GM12878 (cell line): ENCODE results near the gene ADGRE2. TPM values are rescaled to one million over a fixed set of nuclear protein-coding genes. Genes with fewer than 3 reads are reported as not detected.

Experiments used
- ATAC-seq: fragments of 200-7000 bp; cut with Tn5 transposase; 3 replicates; pipeline ENCODE4 v1.9.1; 2020; ENCODE audit warnings: mild to moderate bottlenecking, moderate library complexity
- BruUV-seq: library from RNA; stranded (reverse); fragments of 400-500 nt; replicated peaks from 2 replicates; lab custom pipeline; 2021; lab: Mats Ljungman, UMichigan
- CTCF ChIA-PET: fragments of 300-600 bp; sonication (Branson Sonifier 250); formaldehyde crosslinking; extraction: SDS; loops from one replicate; lab custom pipeline; 2021; ENCODE audit warnings: inconsistent platforms; lab: Yijun Ruan, JAX
- POLR2A ChIA-PET: fragments of 350-600 bp; formaldehyde crosslinking; extraction: SDS; loops from one replicate; lab custom pipeline; 2021; ENCODE audit warnings: inconsistent platforms; lab: Charles Lee
- RAD21 ChIA-PET: fragments of 300-600 bp; sonication (Branson Sonifier 250); formaldehyde crosslinking; loops from one replicate; lab custom pipeline; 2023; ENCODE audit warnings: antibody characterized with exemption; ENCODE audit not compliant: unreplicated experiment; lab: Charles Lee
- SMC1A ChIA-PET: fragments of 300-600 bp; sonication (Branson Sonifier 250); formaldehyde crosslinking; loops from one replicate; lab custom pipeline; 2023; ENCODE audit not compliant: unreplicated experiment, uncharacterized antibody; lab: Charles Lee
- DNase-seq: peaks from one replicate; pipeline ENCODE4 v3.0.0-alpha.2; 2011; ENCODE audit warnings: low read depth, low spot score
- FAIRE-seq: peaks from 3 replicates; lab custom pipeline; 2011; peaks lifted over from hg19 to GRCh38; lab: Jason Lieb, UNC
- H2AFZ ChIP-seq: 2 replicates; pipeline ENCODE4 v1.6.0; 2011; ENCODE audit warnings: low read depth, low read length, control low read depth; ENCODE audit not compliant: control insufficient read depth
- H3K27ac ChIP-seq: 2 replicates; pipeline ENCODE4 v1.5.1; 2011; ENCODE audit warnings: control low read depth; ENCODE audit not compliant: control insufficient read depth, insufficient read depth
- H3K27me3 ChIP-seq, 2 experiments: replicated peaks in 1 of 2; 2 replicates each; pipeline versions ENCODE4 v1.6.0 to v1.6.1; 2011; ENCODE audit warnings: low read length in 1 of 2; ENCODE audit not compliant: control insufficient read depth in 2 of 2, insufficient read depth in 2 of 2
- H3K36me3 ChIP-seq, 2 experiments: 2 replicates each; pipeline ENCODE4 v1.5.1; 2011; ENCODE audit warnings: low read length in 1 of 2; ENCODE audit not compliant: control insufficient read depth in 2 of 2, insufficient read depth in 2 of 2
- H3K4me1 ChIP-seq: 2 replicates; pipeline ENCODE4 v1.6.1; 2011; ENCODE audit warnings: mild to moderate bottlenecking, low read length, moderate library complexity, mixed read lengths; ENCODE audit not compliant: control insufficient read depth, insufficient read depth
- H3K4me2 ChIP-seq: 2 replicates; pipeline ENCODE4 v1.6.0; 2011; ENCODE audit warnings: control low read depth; ENCODE audit not compliant: control insufficient read depth, insufficient read depth
- H3K4me3 ChIP-seq: fragments of 200-600 bp; sonication (generic); 2 replicates; pipeline ENCODE4 v1.5.1; 2016
- H3K79me2 ChIP-seq: 2 replicates; pipeline ENCODE4 v1.6.0; 2011; ENCODE audit warnings: low read length; ENCODE audit not compliant: control insufficient read depth, insufficient read depth
- H3K9ac ChIP-seq: 2 replicates; pipeline ENCODE4 v1.8.0; 2011; ENCODE audit warnings: low read length, control low read depth, mixed read lengths; ENCODE audit not compliant: control insufficient read depth, insufficient read depth
- H3K9me3 ChIP-seq: replicated peaks from 3 replicates; pipeline ENCODE4 v1.5.1; 2011; ENCODE audit warnings: mild to moderate bottlenecking, low read length; ENCODE audit not compliant: control insufficient read depth, insufficient read depth
- H4K20me1 ChIP-seq: 2 replicates; pipeline ENCODE4 v1.6.0; 2011; ENCODE audit not compliant: control insufficient read depth, insufficient read depth
- PKNOX1 ChIP-seq: fragments of 450-650 bp; IDR thresholded peaks from 2 replicates; pipeline ENCODE4 v1.6.1; 2016; ENCODE audit warnings: mild to moderate bottlenecking
- PML ChIP-seq: IDR thresholded peaks from 2 replicates; pipeline ENCODE4 v1.6.1; 2012; ENCODE audit warnings: low read length, inconsistent platforms
- RELB ChIP-seq: fragments of 450-650 bp; IDR thresholded peaks from 2 replicates; pipeline ENCODE4 v1.6.1; 2017; ENCODE audit warnings: low read depth, mild to moderate bottlenecking, moderate library complexity
- SMAD1 ChIP-seq: fragments of 450-650 bp; IDR thresholded peaks from 2 replicates; pipeline ENCODE4 v1.6.1; 2018; ENCODE audit warnings: mild to moderate bottlenecking, low read depth; ENCODE audit not compliant: partially characterized antibody
- WRNIP1 ChIP-seq: IDR thresholded peaks from 2 replicates; pipeline ENCODE4 v1.6.1; 2011; ENCODE audit warnings: low read depth, low read length, improper control_type of control experiment, borderline replicate concordance
- WGBS: methylation state at CpG from one replicate; pipeline ENCODE4 v1.1.6; 2016; ENCODE audit warnings: low lambda C conversion rate; ENCODE audit not compliant: insufficient replicate concordance, insufficient coverage; ENCODE audit errors: missing lambda C conversion rate; 5-methylcytosine and 5-hydroxymethylcytosine counted together
- in situ Hi-C: fragments of 300-500 bp; cut with MboI; formaldehyde crosslinking; loops from 9 replicates; pipeline ENCODE4 v1.14.3; 2018; ENCODE audit warnings: mixed read lengths
- intact Hi-C: fragments of 100-400 bp; cut with micrococcal nuclease; formaldehyde crosslinking; loops from one replicate; pipeline ENCODE4 v1.14.2; 2022; ENCODE audit not compliant: unreplicated experiment
- polyA plus RNA-seq, 11 experiments: library from polyadenylated mRNA; depleted of rRNA in 4 of 11; unstranded in 6 of 11; stranded (reverse) in 5 of 11; fragments of >200 nt; fragmentation: Nextera tagmentation in 4 of 11; fragmentation: Illumina TruSeq in 1 of 11; extraction: Ambion mirVana in 4 of 11; extraction: Trizol in 1 of 11; gene quantifications; 1 replicate in 1 of 11; 2 replicates in 10 of 11; pipeline versions ENCODE4 v1.2.1 to v1.2.3, GENCODE V29; 2011 to 2016; ENCODE audit warnings: inconsistent platforms in 2 of 11, missing spikeins in 2 of 11, low read depth in 1 of 11
- total RNA-seq, 4 experiments: library from RNA; depleted of rRNA in 3 of 4; stranded (reverse); fragments of >200 nt in 3 of 4; fragmentation: Illumina TruSeq in 1 of 4; extraction: Trizol in 1 of 4; gene quantifications; 2 replicates each; pipeline versions ENCODE4 v1.2.1 to v1.2.3, GENCODE V29; 2013 to 2021

ADGRE2 gene
- total and polyA plus RNA-seq, 10 of the 15 experiments (the other 5 are each of a cell fraction or from before 2014, with no cell fraction given), result 0.15 to 12.7 (median 4.6) TPM

DNA sequence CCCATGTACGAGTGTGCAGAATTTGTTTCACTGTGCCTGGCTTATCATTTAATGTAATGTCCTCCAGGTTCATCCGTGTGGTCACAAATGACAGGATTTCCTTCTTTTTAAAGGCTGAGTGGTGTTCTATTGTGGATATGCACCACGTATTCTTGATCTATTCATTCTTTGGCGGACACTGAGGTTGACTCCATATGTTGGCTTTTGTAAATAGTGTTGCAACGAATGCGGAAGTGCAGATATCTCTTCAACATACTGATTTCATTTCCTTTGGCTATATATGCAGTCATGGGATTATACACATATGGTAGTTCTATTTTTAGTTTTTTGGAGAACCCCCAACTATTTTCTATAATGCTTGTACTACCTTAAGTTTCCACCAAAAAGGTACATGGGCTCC, 43.6 kb upstream of the ADGRE2 start:
- ChIA-PET CTCF (no interaction called here), POLR2A (no interaction called here), RAD21 (no interaction called here), SMC1A (no interaction called here)
- no peak for FAIRE-seq
- Histone ChIP-seq H4K20me1 (no peaks in the 10 kb centered on the region), H3K27me3 (no peaks in the 10 kb centered on the region), H3K9me3 (no peaks in the 10 kb centered on the region; the same call in 2 of the 3 replicates), H3K4me3 (no peak overlapping the region), H3K27ac (no peak overlapping the region), H3K9ac (no peak overlapping the region), H2AFZ (no peak overlapping the region), H3K4me2 (no peak overlapping the region), H3K79me2 (no peaks in the 10 kb centered on the region), H3K36me3 (no peaks in the 10 kb centered on the region), H3K4me1 (no peaks in the 10 kb centered on the region)
- intact Hi-C loops (no loop called here), in situ Hi-C loops (no loop called here)
- DNase-seq, result no peak
- 45% methylated on average over 6 of the region's 6 CpGs for WGBS
- no peak for ATAC-seq
- TF ChIP-seq PKNOX1, result no peak
- no peak for TF ChIP-seq RELB
- TF ChIP-seq PML, result no peak
- no peak for TF ChIP-seq SMAD1
- no peak for TF ChIP-seq WRNIP1
- BruUV-seq, result no TSS peak
